HepG2 (cell line): ENCODE measurements around the gene GRK5. TPM values are rescaled to one million over a fixed set of nuclear protein-coding genes. Genes with fewer than 3 reads are reported as not detected.
A peak's percentile ranks its signal among the peaks of the same experiment; 100 is the strongest.

Source experiments
- ARNTL ChIP-seq: sonication (generic); formaldehyde crosslinking; IDR thresholded peaks from 2 replicates; pipeline ENCODE4 v1.4.0; 2020; ENCODE audit warnings: mild to moderate bottlenecking, missing genetic modification reagents
- CBX1 ChIP-seq: IDR thresholded peaks from one replicate; pipeline ENCODE4 v1.6.1; 2016; ENCODE audit warnings: antibody characterized with exemption, low read depth
- CHCHD3 ChIP-seq: sonication (generic); formaldehyde crosslinking; IDR thresholded peaks from 2 replicates; pipeline ENCODE4 v1.8.0; 2022; ENCODE audit warnings: mild to moderate bottlenecking, missing genetic modification reagents, moderate library complexity
- CREBL2 ChIP-seq: sonication (generic); formaldehyde crosslinking; IDR thresholded peaks from 2 replicates; pipeline ENCODE4 v1.8.1; 2023; ENCODE audit warnings: missing genetic modification reagents, mild to moderate bottlenecking, borderline replicate concordance
- CREM ChIP-seq, 2 experiments: sonication (generic) in 1 of 2; formaldehyde crosslinking in 1 of 2; IDR thresholded peaks; 2 replicates each; pipeline versions ENCODE4 v1.4.0 to v1.6.1; 2016 to 2020; ENCODE audit warnings: antibody characterized with exemption in 1 of 2, mild to moderate bottlenecking in 1 of 2, missing genetic modification reagents in 1 of 2
- DNMT1 ChIP-seq: sonication (generic); formaldehyde crosslinking; IDR thresholded peaks from 2 replicates; pipeline ENCODE4 v1.5.1; 2020; ENCODE audit warnings: mild to moderate bottlenecking, missing genetic modification reagents
- HNF4G ChIP-seq, 2 experiments: sonication (generic) in 1 of 2; formaldehyde crosslinking in 1 of 2; IDR thresholded peaks; 2 replicates each; pipeline versions ENCODE4 v1.4.0 to v1.6.1; 2011 to 2020; ENCODE audit warnings: borderline replicate concordance in 2 of 2, low read depth in 2 of 2, mild to moderate bottlenecking in 2 of 2, low read length in 1 of 2, missing genetic modification reagents in 1 of 2, moderate library complexity in 1 of 2
- NCOA1 ChIP-seq: sonication (generic); formaldehyde crosslinking; IDR thresholded peaks from 2 replicates; pipeline ENCODE4 v1.9.0; 2021; ENCODE audit warnings: missing genetic modification reagents
- PHF20 ChIP-seq: sonication (generic); formaldehyde crosslinking; IDR thresholded peaks from 2 replicates; pipeline ENCODE4 v1.5.0; 2020; ENCODE audit warnings: mild to moderate bottlenecking, missing genetic modification reagents
- POLR2AphosphoS5 ChIP-seq: IDR thresholded peaks from 2 replicates; pipeline ENCODE4 v1.6.1; 2012; ENCODE audit warnings: low read depth, low read length
- SNAPC4 ChIP-seq: sonication (generic); formaldehyde crosslinking; IDR thresholded peaks from 2 replicates; pipeline ENCODE4 v1.4.0; 2020; ENCODE audit warnings: mild to moderate bottlenecking, missing genetic modification reagents
- SRY ChIP-seq: sonication (generic); formaldehyde crosslinking; IDR thresholded peaks from 2 replicates; pipeline ENCODE4 v1.8.0; 2022; ENCODE audit warnings: mild to moderate bottlenecking, missing genetic modification reagents
- SYNCRIP ChIP-seq: fragments of 200-400 bp; formaldehyde crosslinking; IDR thresholded peaks from 2 replicates; pipeline ENCODE4 v1.6.1; 2018; ENCODE audit warnings: mild to moderate bottlenecking, low read depth, low read length; ENCODE audit not compliant: insufficient read depth
- THAP8 ChIP-seq: sonication (generic); formaldehyde crosslinking; IDR thresholded peaks from 2 replicates; pipeline ENCODE4 v1.5.1; 2020; ENCODE audit warnings: missing genetic modification reagents, mild to moderate bottlenecking, borderline replicate concordance
- ZBTB39 ChIP-seq: sonication (generic); formaldehyde crosslinking; IDR thresholded peaks from 2 replicates; pipeline ENCODE4 v1.5.0; 2020; ENCODE audit warnings: missing genetic modification reagents
- ZFP36L1 ChIP-seq: sonication (generic); formaldehyde crosslinking; IDR thresholded peaks from 2 replicates; pipeline ENCODE4 v1.8.0; 2022; ENCODE audit warnings: mild to moderate bottlenecking, missing genetic modification reagents, moderate library complexity
- ZMAT3 ChIP-seq: sonication (generic); formaldehyde crosslinking; conservative IDR thresholded peaks from 2 replicates; pipeline ENCODE4 v1.7.0; 2021; ENCODE audit warnings: missing genetic modification reagents
- ZNF549 ChIP-seq: sonication (generic); formaldehyde crosslinking; IDR thresholded peaks from 2 replicates; pipeline ENCODE4 v1.5.0; 2020; ENCODE audit warnings: missing genetic modification reagents
- ZSCAN25 ChIP-seq: sonication (generic); formaldehyde crosslinking; IDR thresholded peaks from 2 replicates; pipeline ENCODE4 v1.8.0; 2022; ENCODE audit warnings: mild to moderate bottlenecking, missing genetic modification reagents
- polyA plus RNA-seq, 8 experiments: library from polyadenylated mRNA; depleted of rRNA in 3 of 8; stranded (reverse) in 7 of 8; unstranded in 1 of 8; fragments of >200 nt; fragmentation: Illumina TruSeq in 4 of 8; extraction: Trizol in 4 of 8; gene quantifications; 2 replicates each; pipeline versions ENCODE4 v1.2.1 to v1.2.3, GENCODE V29; 2011 to 2016; ENCODE audit warnings: low read depth in 4 of 8, missing spikeins in 1 of 8, mixed read lengths in 1 of 8; ENCODE audit not compliant: insufficient read depth in 1 of 8
- total RNA-seq, 5 experiments: library from RNA; depleted of rRNA; stranded (reverse); fragments of >200 nt; fragmentation: Illumina TruSeq; extraction: Trizol; gene quantifications; 2 replicates each; pipeline ENCODE4 v1.2.3, GENCODE V29; 2016; ENCODE audit warnings: low read depth in 1 of 5
- TF ChIP-seq, protein P1 (sequence below): IDR thresholded peaks from 2 replicates; pipeline ENCODE4 v1.6.1; 2018; ENCODE audit warnings: missing genetic modification reagents, mild to moderate bottlenecking, missing compliant biosample characterization

Gene GRK5
- total and polyA plus RNA-seq, 2 of the 13 experiments (the other 11 are each of a cell fraction or from before 2014, with no cell fraction given): 10.4 to 12.6 TPM

DNA sequence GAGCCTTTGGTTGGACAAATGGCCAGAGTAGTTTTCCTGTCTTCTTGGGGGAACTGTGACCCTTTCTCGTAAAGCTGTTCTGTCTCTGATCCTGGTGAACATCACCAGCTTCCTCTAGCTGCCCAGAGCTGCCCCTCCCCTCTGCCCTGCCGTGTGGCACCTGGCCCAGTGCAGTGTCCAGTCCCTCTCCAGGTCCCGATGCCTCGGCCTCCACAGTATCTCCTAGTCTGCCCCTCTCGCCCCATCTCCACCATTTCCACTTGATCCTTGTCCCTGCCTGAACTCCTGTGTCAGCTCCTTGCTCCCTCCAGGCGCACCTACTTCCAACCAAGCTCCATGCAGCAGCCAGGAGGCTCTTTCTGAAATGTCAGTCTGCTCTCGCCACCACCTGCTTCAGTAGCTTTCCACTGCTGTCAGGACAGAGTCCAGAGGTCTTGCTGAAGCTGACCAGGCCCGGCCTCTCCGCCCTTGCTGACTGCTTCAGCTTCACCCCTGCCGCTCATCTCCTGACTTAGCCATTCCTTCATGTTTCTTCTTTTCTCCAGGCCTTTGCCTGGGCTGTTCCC lies 133.6 kb downstream of the GRK5 start (continued):
- TF ChIP-seq CBX1 (no peak), ZMAT3 (CRISPR knock-in tag) (0 out of 2 replicates have a peak, but pooled peaks have one; percentile 72), ZNF549 (CRISPR knock-in tag) (no peak), SNAPC4 (CRISPR knock-in tag) (no peak), SRY (CRISPR knock-in tag) (peak; percentile 33; the same call in 1 of the 2 replicates), PHF20 (CRISPR knock-in tag) (no peak), ZBTB39 (CRISPR knock-in tag) (no peak), DNMT1 (CRISPR knock-in tag) (0 out of 2 replicates have a peak, but pooled peaks have one; percentile 60), ZFP36L1 (CRISPR knock-in tag) (no peak), SYNCRIP (no peak), ARNTL (CRISPR knock-in tag) (no peak), CREBL2 (CRISPR knock-in tag) (no peak), HNF4G (IDR thresholded peaks at IDR 0.05; ENCODE audit: borderline replicate concordance, low read depth, low read length) (peak; percentile 49; the same call in 1 of the 2 replicates), HNF4G (CRISPR knock-in tag; IDR thresholded peaks at IDR 0.05; ENCODE audit: borderline replicate concordance, low read depth) (no peak), NCOA1 (CRISPR knock-in tag) (0 out of 2 replicates have a peak, but pooled peaks have one; percentile 34), CREM (IDR thresholded peaks at IDR 0.05) (no peak), CREM (CRISPR knock-in tag; IDR thresholded peaks at IDR 0.05) (no peak), ZSCAN25 (CRISPR knock-in tag) (peak; percentile 99), CHCHD3 (no peak), POLR2AphosphoS5 (no peak), THAP8 (no peak)
- TF ChIP-seq, protein P1, sequence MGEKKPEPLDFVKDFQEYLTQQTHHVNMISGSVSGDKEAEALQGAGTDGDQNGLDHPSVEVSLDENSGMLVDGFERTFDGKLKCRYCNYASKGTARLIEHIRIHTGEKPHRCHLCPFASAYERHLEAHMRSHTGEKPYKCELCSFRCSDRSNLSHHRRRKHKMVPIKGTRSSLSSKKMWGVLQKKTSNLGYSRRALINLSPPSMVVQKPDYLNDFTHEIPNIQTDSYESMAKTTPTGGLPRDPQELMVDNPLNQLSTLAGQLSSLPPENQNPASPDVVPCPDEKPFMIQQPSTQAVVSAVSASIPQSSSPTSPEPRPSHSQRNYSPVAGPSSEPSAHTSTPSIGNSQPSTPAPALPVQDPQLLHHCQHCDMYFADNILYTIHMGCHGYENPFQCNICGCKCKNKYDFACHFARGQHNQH (CRISPR knock-in tag): no peak
